NOMO-1 (cell line): ENCODE data around the gene BCAS3.
"Not testable (repeated sequence)": the region's sequence is repeated elsewhere in the genome, so short reads cannot be mapped to it uniquely, and the experiment has no call there.

Experiments
- DNase-seq, 2 experiments: peaks; one replicate each; lab custom pipeline; 2025; ENCODE audit not compliant: unreplicated experiment in 2 of 2; lab: John Stamatoyannopoulos, UW

Gene BCAS3

GRCh38 chr17:60782742-60783141, 105.1 kb downstream of the BCAS3 start:
- DNase-seq, result no peak

- DNase-seq, result no peak
These were observed 112.6 kb downstream of the BCAS3 start for GRCh38 chr17:60790205-60790604.

- DNase-seq, result no peak
These were observed 114.7 kb downstream of the BCAS3 start for GRCh38 chr17:60792250-60792898.

- DNase-seq, result no peak
These were observed 120.9 kb downstream of the BCAS3 start for GRCh38 chr17:60798576-60798975.

- no peak for DNase-seq
These were observed 124.7 kb downstream of the BCAS3 start for GRCh38 chr17:60802377-60802776.

- DNase-seq, result no peak
These were observed 125.4 kb downstream of the BCAS3 start for GRCh38 chr17:60803059-60803458.

GRCh38 chr17:60804831-60805230, 127.2 kb downstream of the BCAS3 start:
- no peak for DNase-seq

- no peak for DNase-seq
These were observed 131.8 kb downstream of the BCAS3 start for GRCh38 chr17:60809421-60809820.

- DNase-seq, result not testable (repeated sequence)
These were observed 137.3 kb downstream of the BCAS3 start for GRCh38 chr17:60814941-60815340.

- no peak for DNase-seq
These were observed 139.5 kb downstream of the BCAS3 start for GRCh38 chr17:60817192-60817591.

- no peak for DNase-seq
These were observed 141.9 kb downstream of the BCAS3 start for GRCh38 chr17:60819447-60820130.

- DNase-seq, result peak in 1 of 2 experiments; percentile 60
These were observed 145.9 kb downstream of the BCAS3 start for GRCh38 chr17:60823515-60823914.

GRCh38 chr17:60825351-60825750, 147.7 kb downstream of the BCAS3 start:
- no peak for DNase-seq

GRCh38 chr17:60827943-60828342, 150.3 kb downstream of the BCAS3 start:
- DNase-seq, result no peak

GRCh38 chr17:60832151-60832585, 154.5 kb downstream of the BCAS3 start:
- no peak for DNase-seq

- DNase-seq, result no peak
These were observed 155.0 kb downstream of the BCAS3 start for GRCh38 chr17:60832631-60833030.

GRCh38 chr17:60840456-60840855, 162.8 kb downstream of the BCAS3 start:
- no peak for DNase-seq

GRCh38 chr17:60845012-60845411, 167.4 kb downstream of the BCAS3 start:
- DNase-seq, result no peak

GRCh38 chr17:60846175-60846574, 168.5 kb downstream of the BCAS3 start:
- DNase-seq, result peak; percentile 27 to 66

- no peak for DNase-seq
These were observed 173.5 kb downstream of the BCAS3 start for GRCh38 chr17:60851181-60851580.

GRCh38 chr17:60857556-60858080, 180.0 kb downstream of the BCAS3 start:
- DNase-seq, result no peak

GRCh38 chr17:60862482-60862881, 184.8 kb downstream of the BCAS3 start:
- no peak for DNase-seq
